GM12874 (cell line): ENCODE results near the gene DVL3.

Source experiments
- TF ChIP-seq, protein P1 (sequence below): IDR thresholded peaks from 2 replicates; pipeline ENCODE4 v1.5.1; 2011; ENCODE audit warnings: low read depth, mild to moderate bottlenecking, control low read depth, low read length, moderate library complexity; ENCODE audit not compliant: insufficient read depth

Gene DVL3

DNA sequence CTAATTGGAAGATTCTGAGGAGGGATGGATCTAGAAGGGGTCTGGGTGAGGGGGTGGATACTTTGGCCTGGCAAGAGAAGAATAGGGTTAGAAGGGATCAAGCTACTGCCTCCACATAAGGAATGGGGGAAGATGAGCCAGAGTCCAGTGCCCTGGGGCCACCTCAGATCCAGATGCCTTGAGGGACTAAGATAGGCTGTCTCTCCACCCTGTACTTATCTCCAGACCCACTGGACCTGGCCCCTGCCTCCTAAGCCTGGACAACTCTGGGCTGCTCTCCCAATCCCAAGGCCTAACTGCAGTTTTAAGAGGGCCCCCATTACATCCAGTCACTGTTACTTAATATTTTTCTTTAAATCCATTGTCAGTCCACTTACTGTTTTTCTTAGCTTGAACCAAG, 2.0 kb downstream of the DVL3 start:
- TF ChIP-seq, protein P1, sequence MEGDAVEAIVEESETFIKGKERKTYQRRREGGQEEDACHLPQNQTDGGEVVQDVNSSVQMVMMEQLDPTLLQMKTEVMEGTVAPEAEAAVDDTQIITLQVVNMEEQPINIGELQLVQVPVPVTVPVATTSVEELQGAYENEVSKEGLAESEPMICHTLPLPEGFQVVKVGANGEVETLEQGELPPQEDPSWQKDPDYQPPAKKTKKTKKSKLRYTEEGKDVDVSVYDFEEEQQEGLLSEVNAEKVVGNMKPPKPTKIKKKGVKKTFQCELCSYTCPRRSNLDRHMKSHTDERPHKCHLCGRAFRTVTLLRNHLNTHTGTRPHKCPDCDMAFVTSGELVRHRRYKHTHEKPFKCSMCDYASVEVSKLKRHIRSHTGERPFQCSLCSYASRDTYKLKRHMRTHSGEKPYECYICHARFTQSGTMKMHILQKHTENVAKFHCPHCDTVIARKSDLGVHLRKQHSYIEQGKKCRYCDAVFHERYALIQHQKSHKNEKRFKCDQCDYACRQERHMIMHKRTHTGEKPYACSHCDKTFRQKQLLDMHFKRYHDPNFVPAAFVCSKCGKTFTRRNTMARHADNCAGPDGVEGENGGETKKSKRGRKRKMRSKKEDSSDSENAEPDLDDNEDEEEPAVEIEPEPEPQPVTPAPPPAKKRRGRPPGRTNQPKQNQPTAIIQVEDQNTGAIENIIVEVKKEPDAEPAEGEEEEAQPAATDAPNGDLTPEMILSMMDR = no peak

- TF ChIP-seq, protein P1 = no peak
Observed at GRCh38 chr3:184158404-184158803, 3.2 kb downstream of the DVL3 start.

- TF ChIP-seq, protein P1 = no peak
Observed at GRCh38 chr3:184160456-184160855, 5.3 kb downstream of the DVL3 start.

GRCh38 chr3:184164648-184165330, 9.6 kb downstream of the DVL3 start:
- TF ChIP-seq, protein P1 = no peak

GRCh38 chr3:184165543-184165942, 10.4 kb downstream of the DVL3 start:
- TF ChIP-seq, protein P1 = no peak

GRCh38 chr3:184166671-184167070, 11.5 kb downstream of the DVL3 start:
- TF ChIP-seq, protein P1 = no peak

DNA sequence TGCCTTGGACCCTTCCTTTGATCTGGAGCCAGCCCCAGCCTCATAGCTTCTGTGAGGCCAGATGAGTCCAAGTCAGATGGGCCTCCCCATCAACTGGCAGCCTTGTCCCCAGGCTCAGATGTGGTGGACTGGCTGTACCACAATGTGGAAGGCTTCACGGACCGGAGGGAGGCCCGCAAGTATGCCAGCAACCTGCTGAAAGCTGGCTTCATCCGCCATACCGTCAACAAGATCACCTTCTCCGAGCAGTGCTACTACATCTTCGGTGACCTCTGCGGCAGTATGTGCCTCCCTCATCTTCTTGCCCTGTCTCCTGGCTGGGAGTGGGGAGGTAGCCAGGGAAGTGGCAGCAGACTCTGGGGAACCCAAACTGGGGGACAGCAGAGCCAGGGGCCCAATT, 12.6 kb downstream of the DVL3 start:
- TF ChIP-seq, protein P1 = no peak
